ENCODE measurements around the gene CAPRIN1.

Gene CAPRIN1

GRCh38 chr11:34012734-34013133 lies 38.8 kb upstream of the CAPRIN1 start:
- Histone ChIP-seq H2AK5ac (ENCODE audit: low read depth, low read length) (no peak overlapping the region), H2BK120ac (ENCODE audit: low read depth, low read length) (no peak overlapping the region), H2BK12ac (ENCODE audit: low read length) (no peak overlapping the region), H2BK15ac (ENCODE audit: low read length) (no peak overlapping the region), H3K4me3 (ENCODE audit: low read length in 2 of 2) (no peak overlapping the region), H3K36me3 (replicated peaks in 1 of 2; ENCODE audit: control insufficient read depth in 2 of 2, insufficient read depth in 2 of 2, low read length in 2 of 2) (no peaks in the 10 kb centered on the region), H4K8ac (ENCODE audit: low read depth, low read length) (no peak overlapping the region), H2BK5ac (ENCODE audit: low read length) (no peak overlapping the region), H3K14ac (ENCODE audit: low read length) (no peak overlapping the region), H2AFZ (ENCODE audit: low read length) (no peak overlapping the region), H3K4ac (ENCODE audit: low read length) (no peak overlapping the region), H3K4me2 (ENCODE audit: insufficient read depth, low read length, poor library complexity, severe bottlenecking) (no peak overlapping the region), H3K4me1 (ENCODE audit: control insufficient read depth in 2 of 2, insufficient read depth in 1 of 2, low read depth in 1 of 2, low read length in 2 of 2) (no peaks in the 10 kb centered on the region), H3K27me3 (ENCODE audit: control insufficient read depth in 3 of 3, insufficient read depth in 3 of 3, low read depth in 1 of 3, low read length in 3 of 3) (no peaks in the 10 kb centered on the region), H3K18ac (ENCODE audit: low read length) (no peak overlapping the region), H3K79me1 (ENCODE audit: low read depth, low read length) (no peaks in the 10 kb centered on the region), H3K9ac (ENCODE audit: low read depth, low read length, poor library complexity) (no peak overlapping the region), H3K23ac (ENCODE audit: low read depth, low read length, poor library complexity) (no peak overlapping the region), H4K91ac (ENCODE audit: low read depth, low read length, poor library complexity) (no peak overlapping the region), H3K9me3 (replicated peaks in 1 of 2; ENCODE audit: control insufficient read depth in 2 of 2, insufficient read depth in 1 of 2, low read depth in 1 of 2, low read length in 2 of 2) (no peaks in the 10 kb centered on the region), H3K27ac (replicated peaks; ENCODE audit: low read length) (no peak overlapping the region)
- no peak for DNase-seq (ENCODE audit: low spot score)
- WGBS, 2 donors (ENCODE audit: extremely low coverage in 2 of 2, insufficient read length in 2 of 2, insufficient replicate concordance in 1 of 2), result no CpG with 5 or more reads among the region's 1 CpG

GRCh38 chr11:34013898-34014571 lies 37.5 kb upstream of the CAPRIN1 start:
- H3K23ac ChIP-seq (ENCODE audit: low read depth, low read length, poor library complexity), result no peak overlapping the region

GRCh38 chr11:34021977-34022735 lies 29.4 kb upstream of the CAPRIN1 start:
- Histone ChIP-seq H3K23ac (ENCODE audit: low read depth, low read length, poor library complexity) (no peak overlapping the region), H4K91ac (ENCODE audit: low read depth, low read length, poor library complexity) (no peak overlapping the region), H3K79me1 (ENCODE audit: low read depth, low read length) (no peaks in the 10 kb centered on the region), H2BK12ac (ENCODE audit: low read length) (no peak overlapping the region), H3K27ac (replicated peaks; ENCODE audit: low read length) (no peak overlapping the region), H2BK5ac (ENCODE audit: low read length) (no peak overlapping the region), H3K36me3 (replicated peaks in 1 of 2; ENCODE audit: control insufficient read depth in 2 of 2, insufficient read depth in 2 of 2, low read length in 2 of 2) (no peaks in the 10 kb centered on the region), H3K4me1 (ENCODE audit: control insufficient read depth in 2 of 2, insufficient read depth in 1 of 2, low read depth in 1 of 2, low read length in 2 of 2) (peaks cover under 1 to 1% of the 10 kb centered on the region in 2 donors), H3K14ac (ENCODE audit: low read length) (no peak overlapping the region), H3K18ac (ENCODE audit: low read length) (no peak overlapping the region), H3K27me3 (ENCODE audit: control insufficient read depth in 3 of 3, insufficient read depth in 3 of 3, low read depth in 1 of 3, low read length in 3 of 3) (peaks cover 0 to 3% (median 0%) of the 10 kb centered on the region in 3 experiments), H3K9ac (ENCODE audit: low read depth, low read length, poor library complexity) (no peak overlapping the region), H3K4me2 (ENCODE audit: insufficient read depth, low read length, poor library complexity, severe bottlenecking) (no peak overlapping the region), H4K8ac (ENCODE audit: low read depth, low read length) (no peak overlapping the region), H2AK5ac (ENCODE audit: low read depth, low read length) (no peak overlapping the region), H2BK120ac (ENCODE audit: low read depth, low read length) (no peak overlapping the region), H2AFZ (ENCODE audit: low read length) (no peak overlapping the region), H3K9me3 (replicated peaks in 1 of 2; ENCODE audit: control insufficient read depth in 2 of 2, insufficient read depth in 1 of 2, low read depth in 1 of 2, low read length in 2 of 2) (no peaks in the 10 kb centered on the region), H3K4me3 (ENCODE audit: low read length in 2 of 2) (no peak overlapping the region), H3K4ac (ENCODE audit: low read length) (no peak overlapping the region), H2BK15ac (ENCODE audit: low read length) (no peak overlapping the region)
- DNase-seq (ENCODE audit: low spot score), result no peak
- WGBS, 2 donors (ENCODE audit: extremely low coverage in 2 of 2, insufficient read length in 2 of 2, insufficient replicate concordance in 1 of 2), result no CpG with 5 or more reads among the region's 3 CpGs

More at GRCh38 chr11:34013898-34014571, 37.5 kb upstream of the CAPRIN1 start:
- H4K8ac ChIP-seq (ENCODE audit: low read depth, low read length), result no peak overlapping the region
- no CpG with 5 or more reads among the region's 4 CpGs for WGBS, 2 donors (ENCODE audit: extremely low coverage in 2 of 2, insufficient read length in 2 of 2, insufficient replicate concordance in 1 of 2)
- no peaks in the 10 kb centered on the region for H3K9me3 ChIP-seq (replicated peaks in 1 of 2; ENCODE audit: control insufficient read depth in 2 of 2, insufficient read depth in 1 of 2, low read depth in 1 of 2, low read length in 2 of 2)
- H4K91ac ChIP-seq (ENCODE audit: low read depth, low read length, poor library complexity), result no peak overlapping the region
- H2BK15ac ChIP-seq (ENCODE audit: low read length), result no peak overlapping the region
- no peaks in the 10 kb centered on the region for H3K27me3 ChIP-seq (ENCODE audit: control insufficient read depth in 3 of 3, insufficient read depth in 3 of 3, low read depth in 1 of 3, low read length in 3 of 3)
- H3K14ac ChIP-seq (ENCODE audit: low read length), result no peak overlapping the region
- no peak overlapping the region for H3K4ac ChIP-seq (ENCODE audit: low read length)
- no peak overlapping the region for H2BK12ac ChIP-seq (ENCODE audit: low read length)
- H3K4me1 ChIP-seq (ENCODE audit: control insufficient read depth in 2 of 2, insufficient read depth in 1 of 2, low read depth in 1 of 2, low read length in 2 of 2), result no peaks in the 10 kb centered on the region
- no peaks in the 10 kb centered on the region for H3K79me1 ChIP-seq (ENCODE audit: low read depth, low read length)
- no peak overlapping the region for H2BK5ac ChIP-seq (ENCODE audit: low read length)
- no peak overlapping the region for H2AK5ac ChIP-seq (ENCODE audit: low read depth, low read length)
- H3K36me3 ChIP-seq (replicated peaks in 1 of 2; ENCODE audit: control insufficient read depth in 2 of 2, insufficient read depth in 2 of 2, low read length in 2 of 2), result no peaks in the 10 kb centered on the region
- H3K4me3 ChIP-seq (ENCODE audit: low read length in 2 of 2), result no peak overlapping the region
- no peak overlapping the region for H3K9ac ChIP-seq (ENCODE audit: low read depth, low read length, poor library complexity)
- no peak overlapping the region for H2BK120ac ChIP-seq (ENCODE audit: low read depth, low read length)
- no peak overlapping the region for H3K4me2 ChIP-seq (ENCODE audit: insufficient read depth, low read length, poor library complexity, severe bottlenecking)
- H3K27ac ChIP-seq (replicated peaks; ENCODE audit: low read length), result no peak overlapping the region
- no peak overlapping the region for H3K18ac ChIP-seq (ENCODE audit: low read length)
- DNase-seq (ENCODE audit: low spot score), result no peak
- no peak overlapping the region for H2AFZ ChIP-seq (ENCODE audit: low read length)

GRCh38 chr11:34026432-34026831 lies 25.1 kb upstream of the CAPRIN1 start:
- Histone ChIP-seq H4K91ac (ENCODE audit: low read depth, low read length, poor library complexity) (no peak overlapping the region), H4K8ac (ENCODE audit: low read depth, low read length) (no peak overlapping the region), H3K4me3 (ENCODE audit: low read length in 2 of 2) (no peak overlapping the region), H3K4me2 (ENCODE audit: insufficient read depth, low read length, poor library complexity, severe bottlenecking) (no peak overlapping the region), H3K14ac (ENCODE audit: low read length) (no peak overlapping the region), H3K79me1 (ENCODE audit: low read depth, low read length) (no peaks in the 10 kb centered on the region), H3K9me3 (replicated peaks in 1 of 2; ENCODE audit: control insufficient read depth in 2 of 2, insufficient read depth in 1 of 2, low read depth in 1 of 2, low read length in 2 of 2) (no peaks in the 10 kb centered on the region), H3K9ac (ENCODE audit: low read depth, low read length, poor library complexity) (no peak overlapping the region), H2AFZ (ENCODE audit: low read length) (no peak overlapping the region), H3K36me3 (replicated peaks in 1 of 2; ENCODE audit: control insufficient read depth in 2 of 2, insufficient read depth in 2 of 2, low read length in 2 of 2) (no peaks in the 10 kb centered on the region), H3K27ac (replicated peaks; ENCODE audit: low read length) (no peak overlapping the region), H2BK15ac (ENCODE audit: low read length) (no peak overlapping the region), H3K23ac (ENCODE audit: low read depth, low read length, poor library complexity) (no peak overlapping the region), H3K18ac (ENCODE audit: low read length) (no peak overlapping the region), H2BK5ac (ENCODE audit: low read length) (no peak overlapping the region), H2BK12ac (ENCODE audit: low read length) (no peak overlapping the region), H2BK120ac (ENCODE audit: low read depth, low read length) (no peak overlapping the region), H2AK5ac (ENCODE audit: low read depth, low read length) (no peak overlapping the region), H3K4ac (ENCODE audit: low read length) (no peak overlapping the region), H3K27me3 (ENCODE audit: control insufficient read depth in 3 of 3, insufficient read depth in 3 of 3, low read depth in 1 of 3, low read length in 3 of 3) (no peaks in the 10 kb centered on the region), H3K4me1 (ENCODE audit: control insufficient read depth in 2 of 2, insufficient read depth in 1 of 2, low read depth in 1 of 2, low read length in 2 of 2) (peaks cover 5 to 16% of the 10 kb centered on the region in 2 donors)
- no peak for DNase-seq (ENCODE audit: low spot score)
- no CpG with 5 or more reads among the region's 14 CpGs for WGBS, 2 donors (ENCODE audit: extremely low coverage in 2 of 2, insufficient read length in 2 of 2, insufficient replicate concordance in 1 of 2)

Data from neuronal stem cell (in vitro differentiated cells).